Stimulated activated naive CD4-positive, alpha-beta T cell treated with Interleukin-2 at 50 U/mL for 16 hours (primary cell): ENCODE measurements around the gene FHIT.
"Not testable (repeated sequence)": the region's sequence is repeated elsewhere in the genome, so short reads cannot be mapped to it uniquely, and the experiment has no call there.

ENCODE experiments used
- DNase-seq: peaks from one replicate; lab custom pipeline; 2025; lab: John Stamatoyannopoulos, UW

The FHIT gene

DNA sequence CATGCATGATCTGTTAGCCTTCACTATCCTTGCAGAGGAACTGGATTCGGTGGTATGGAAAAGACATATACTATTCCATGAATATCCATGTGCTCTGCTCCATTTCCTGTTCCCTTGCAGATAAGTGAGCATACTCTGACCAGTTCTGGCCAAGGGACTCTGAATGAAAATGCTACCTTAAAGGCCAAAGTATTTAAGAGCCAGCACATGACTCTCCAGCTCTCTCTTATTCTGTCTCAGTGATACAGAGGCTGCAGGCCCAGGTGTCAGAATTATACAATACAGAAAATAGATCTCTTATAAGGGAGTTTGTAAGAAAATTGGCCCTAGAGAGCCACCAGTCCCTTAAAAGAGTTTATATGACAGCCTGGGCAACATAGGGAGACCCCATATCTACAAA, 1421.7 kb downstream of the FHIT start:
- DNase-seq = no peak

DNA sequence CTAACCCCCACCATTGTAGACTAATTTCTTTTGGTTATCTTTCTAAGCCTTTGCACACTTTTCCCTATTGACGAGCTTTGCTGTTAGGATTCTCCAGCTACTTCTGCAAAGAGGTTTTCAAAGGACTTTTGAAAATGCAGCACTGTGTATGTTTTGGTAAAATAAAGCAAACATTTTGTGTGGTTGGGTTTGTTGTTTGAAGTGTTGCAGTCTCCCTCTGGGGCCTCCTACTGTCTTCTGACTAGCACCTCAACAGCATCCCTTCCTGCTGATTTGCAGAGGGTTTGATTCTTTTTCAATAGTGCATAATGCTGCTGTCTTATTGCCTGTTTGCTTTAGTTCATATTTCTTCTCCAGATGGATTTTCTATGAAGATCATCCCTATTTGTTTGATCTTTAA, 1426.4 kb downstream of the FHIT start:
- DNase-seq = no peak

DNA sequence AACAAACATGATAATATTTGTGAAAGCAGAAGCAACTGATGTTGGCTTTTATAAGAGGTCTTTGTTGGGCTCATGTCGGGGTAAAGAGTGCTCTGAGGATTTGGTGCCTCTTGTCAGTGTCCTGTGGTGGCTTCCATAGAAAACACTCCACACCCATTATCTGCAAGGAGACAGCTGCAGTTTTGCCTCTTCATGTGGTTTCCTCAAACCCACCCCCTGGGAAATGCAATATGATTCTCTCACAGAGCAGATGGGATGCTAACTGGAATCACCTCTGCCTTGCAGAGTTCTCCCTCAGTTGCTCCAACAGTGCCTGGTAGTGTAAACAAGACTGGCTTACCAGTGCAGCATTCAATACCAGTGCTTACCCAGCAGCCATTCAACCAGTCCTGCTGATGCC, 1430.0 kb downstream of the FHIT start:
- DNase-seq = no peak

DNA sequence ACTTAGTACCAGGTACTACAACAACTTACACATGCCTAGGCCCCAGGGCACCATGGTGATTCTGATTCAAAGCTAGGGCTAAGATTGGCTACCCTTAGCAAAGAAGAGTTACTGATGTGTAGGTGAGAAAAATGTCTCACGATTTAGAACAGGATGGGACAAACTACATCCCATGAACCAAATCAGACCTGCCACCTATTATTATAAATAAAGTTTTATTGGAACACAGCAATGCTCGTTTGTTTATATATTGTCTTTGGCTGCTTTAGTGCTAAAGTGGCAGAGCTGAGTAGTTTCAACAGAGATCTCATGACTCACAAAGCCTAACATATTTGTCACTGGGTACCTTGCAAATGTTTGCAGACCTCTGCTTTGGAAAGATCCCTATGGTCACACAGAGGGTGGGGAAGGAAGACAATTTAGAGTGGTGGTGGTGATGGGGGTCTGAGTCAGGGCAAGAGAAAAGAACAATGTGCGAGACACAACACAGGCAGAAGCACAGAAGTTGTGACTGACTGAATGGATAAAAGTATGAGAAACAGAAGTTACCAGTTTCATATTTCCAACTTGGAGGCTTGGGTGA, 1430.8 kb downstream of the FHIT start:
- DNase-seq = no peak

DNA sequence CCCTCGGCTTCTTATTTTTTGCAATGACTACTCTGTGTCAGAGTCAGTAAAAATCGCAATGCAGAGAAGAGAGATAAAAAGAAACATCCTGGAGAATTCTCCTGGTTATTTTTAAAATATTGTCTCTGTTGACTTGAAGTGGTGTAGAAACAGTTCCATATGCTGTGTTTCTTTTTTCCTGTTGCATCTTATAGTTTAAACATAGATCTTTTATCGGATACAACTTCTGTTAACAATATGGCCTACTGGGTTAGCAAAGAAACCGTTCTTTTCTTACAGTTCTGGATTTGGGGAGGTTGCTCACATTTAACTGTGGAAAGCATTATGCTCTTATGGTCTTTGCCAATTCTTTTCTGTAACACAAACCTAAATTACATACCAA, 1432.3 kb downstream of the FHIT start:
- DNase-seq = no peak

DNA sequence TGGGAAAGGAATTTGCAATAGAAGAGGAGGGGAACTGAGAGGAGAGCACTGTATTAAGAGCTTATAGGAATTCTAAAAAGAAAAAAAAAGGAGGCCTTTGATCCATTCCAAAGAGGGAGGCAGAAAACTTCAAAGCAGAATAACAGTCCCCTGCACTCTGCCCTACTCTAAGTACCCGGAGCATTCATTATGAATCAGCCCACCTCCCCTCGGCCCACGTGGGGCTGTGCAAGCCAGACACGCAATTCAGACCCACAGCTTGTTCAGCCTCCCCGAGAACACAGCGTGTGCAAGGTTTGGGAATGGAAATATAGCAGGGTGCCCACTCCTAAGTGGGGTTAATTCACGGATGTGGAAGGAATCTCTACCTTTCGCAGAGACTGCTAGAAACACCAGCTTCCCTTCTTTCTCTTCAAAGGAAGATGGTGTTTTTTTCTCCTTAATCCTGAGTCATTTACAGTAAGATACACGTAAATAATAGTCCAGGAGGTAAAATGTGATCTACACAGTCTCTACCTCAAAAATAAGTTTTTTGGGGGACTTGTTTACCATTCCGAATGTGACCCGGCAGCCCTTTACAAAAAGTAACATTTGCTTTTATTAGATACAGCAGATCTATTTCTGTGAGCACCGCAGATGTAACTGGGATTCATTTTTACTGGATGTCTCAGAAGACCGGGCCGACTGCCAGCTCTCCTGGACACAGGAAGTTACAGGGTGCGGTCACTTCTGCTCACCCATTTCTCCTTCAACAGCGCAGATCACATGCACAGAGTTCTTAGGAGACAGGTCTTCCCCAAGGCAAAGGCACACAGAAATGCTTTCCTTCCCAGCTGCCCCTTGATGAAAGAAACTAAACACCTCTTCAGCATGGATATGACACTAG, 1433.0 kb downstream of the FHIT start:
- no peak for DNase-seq

DNA sequence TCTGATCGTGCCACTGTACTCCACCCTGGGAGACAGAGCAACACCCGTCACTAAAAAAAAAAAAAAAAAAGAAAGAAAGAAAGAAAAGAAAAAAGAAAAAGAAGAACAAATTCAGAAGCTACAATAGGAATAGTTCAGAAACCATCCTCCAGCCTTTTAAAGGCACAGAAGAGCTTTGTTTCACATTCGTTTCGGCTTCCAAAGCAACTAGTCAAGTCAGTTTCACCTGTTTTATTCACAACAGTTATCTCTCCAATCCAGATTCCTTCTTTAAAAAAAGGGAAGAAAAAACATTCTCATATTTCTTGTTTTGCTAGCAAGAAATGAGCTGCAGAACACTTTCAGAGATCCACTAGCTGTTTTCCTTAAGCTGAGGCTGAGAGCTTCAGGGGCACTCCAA, 1433.7 kb downstream of the FHIT start:
- no peak for DNase-seq

DNA sequence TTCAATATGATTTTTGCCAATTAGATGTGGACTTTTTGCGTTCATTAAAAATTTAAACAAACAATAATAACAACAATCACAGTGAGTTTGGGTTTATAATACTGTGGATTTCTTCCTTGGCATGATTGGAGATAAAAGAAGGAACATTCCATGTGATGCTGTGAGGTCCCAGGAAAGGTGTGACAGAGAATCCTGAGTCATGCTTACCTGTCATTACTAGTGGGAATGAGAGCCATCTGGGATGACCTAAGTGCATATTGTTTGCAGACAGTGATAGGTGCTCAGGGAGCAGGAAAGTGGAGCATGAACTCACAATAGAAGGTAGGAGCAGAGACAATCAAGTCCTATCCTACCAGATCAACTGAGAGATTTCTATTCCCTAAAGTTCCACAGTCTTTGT, 1434.9 kb downstream of the FHIT start:
- no peak for DNase-seq

DNA sequence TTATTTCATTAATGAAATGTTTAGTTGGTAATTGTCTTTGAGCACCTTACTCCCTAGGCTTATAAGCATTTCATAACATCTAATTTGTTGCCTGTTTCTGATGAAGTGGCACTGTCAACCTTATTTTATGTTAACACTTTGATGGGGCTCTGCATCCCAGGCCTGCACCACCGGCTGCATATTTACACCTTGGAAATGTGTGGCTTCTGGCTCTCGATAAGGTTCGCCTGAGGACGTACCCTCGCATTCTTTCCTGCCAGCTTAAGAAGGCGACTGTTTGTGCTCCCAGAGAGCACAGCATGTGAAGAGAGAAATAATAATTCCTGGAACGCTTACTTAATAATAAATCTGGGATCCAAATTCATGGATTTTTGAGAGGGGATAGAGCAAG, 1438.1 kb downstream of the FHIT start:
- no peak for DNase-seq

DNA sequence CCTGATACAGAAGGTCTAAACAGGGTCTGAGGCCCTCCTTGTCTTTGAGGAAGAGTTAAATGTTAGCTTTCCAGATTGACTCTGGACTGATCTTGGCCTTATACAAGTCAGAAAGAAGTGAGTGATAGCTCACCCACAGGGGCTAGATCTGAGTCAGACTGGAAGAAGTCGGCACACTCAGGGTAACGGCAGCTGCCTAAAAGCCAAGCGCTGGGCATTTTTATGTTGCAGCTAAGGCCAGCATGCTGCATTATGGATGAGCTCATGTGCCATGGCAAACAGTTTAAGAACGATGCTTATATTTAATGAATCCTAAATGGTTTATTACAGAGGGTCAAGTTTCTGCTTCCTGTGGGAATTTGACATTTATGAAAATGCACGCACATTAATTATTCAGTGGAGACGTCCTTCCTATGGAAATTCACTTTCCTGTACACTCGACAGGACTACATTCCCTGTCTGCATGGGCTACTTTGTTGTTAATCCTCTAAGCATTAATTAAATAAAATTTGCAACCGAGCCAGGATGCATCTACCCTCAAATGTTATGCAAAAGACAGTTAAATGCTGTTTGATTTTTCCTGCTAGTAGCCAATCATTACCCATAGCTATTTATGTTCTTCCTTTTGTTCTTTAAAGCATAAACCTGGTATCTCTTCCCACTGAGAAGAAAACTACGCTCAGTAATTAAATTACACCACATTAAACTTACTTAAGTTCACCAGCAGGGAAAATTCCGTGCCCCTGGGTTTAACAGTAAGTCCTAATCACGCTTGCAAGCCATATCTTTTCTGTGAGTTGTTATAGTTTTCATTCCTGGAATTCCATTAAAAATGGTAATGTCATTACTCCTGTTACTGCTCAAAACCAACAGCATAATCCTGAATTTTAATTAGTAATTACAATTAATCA, 1438.8 kb downstream of the FHIT start:
- DNase-seq = no peak

DNA sequence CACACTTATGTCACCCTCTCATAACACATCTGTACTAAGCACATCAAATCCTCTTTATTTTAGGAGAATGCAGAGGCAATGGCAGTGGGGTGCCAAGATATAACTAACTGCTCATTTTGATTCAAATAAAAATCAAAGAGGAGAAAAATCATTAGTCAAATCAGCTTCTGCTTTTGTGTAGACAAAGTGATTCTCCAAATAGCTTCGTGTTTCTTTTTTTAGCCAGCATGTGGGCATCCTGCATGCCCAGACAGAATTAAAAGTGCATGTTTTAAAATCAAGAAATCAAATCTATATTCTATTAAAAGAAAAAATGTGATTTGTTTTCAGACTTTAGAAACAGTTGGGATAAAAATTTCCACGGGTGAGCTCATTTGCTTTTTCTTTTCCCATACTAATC, 1440.1 kb downstream of the FHIT start:
- no peak for DNase-seq

DNA sequence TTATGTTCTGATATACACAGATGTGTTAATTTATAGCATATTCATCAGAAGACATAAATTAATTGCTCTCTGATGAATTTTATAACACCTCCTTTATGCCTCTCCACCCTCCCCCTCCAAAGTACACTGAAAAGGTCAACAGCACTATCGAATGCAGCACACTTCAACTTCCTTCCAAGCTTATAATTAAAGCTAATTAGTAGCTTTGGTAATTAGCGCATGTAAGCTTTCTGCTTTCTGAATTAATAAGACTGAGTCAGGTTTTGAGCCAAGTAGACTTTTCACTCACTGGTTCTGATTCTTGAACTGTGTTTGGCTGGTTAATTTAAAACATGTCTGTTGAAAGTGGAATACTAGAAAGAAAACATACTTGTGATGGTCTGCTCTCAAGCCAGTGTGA, 1440.6 kb downstream of the FHIT start:
- DNase-seq = no peak

DNA sequence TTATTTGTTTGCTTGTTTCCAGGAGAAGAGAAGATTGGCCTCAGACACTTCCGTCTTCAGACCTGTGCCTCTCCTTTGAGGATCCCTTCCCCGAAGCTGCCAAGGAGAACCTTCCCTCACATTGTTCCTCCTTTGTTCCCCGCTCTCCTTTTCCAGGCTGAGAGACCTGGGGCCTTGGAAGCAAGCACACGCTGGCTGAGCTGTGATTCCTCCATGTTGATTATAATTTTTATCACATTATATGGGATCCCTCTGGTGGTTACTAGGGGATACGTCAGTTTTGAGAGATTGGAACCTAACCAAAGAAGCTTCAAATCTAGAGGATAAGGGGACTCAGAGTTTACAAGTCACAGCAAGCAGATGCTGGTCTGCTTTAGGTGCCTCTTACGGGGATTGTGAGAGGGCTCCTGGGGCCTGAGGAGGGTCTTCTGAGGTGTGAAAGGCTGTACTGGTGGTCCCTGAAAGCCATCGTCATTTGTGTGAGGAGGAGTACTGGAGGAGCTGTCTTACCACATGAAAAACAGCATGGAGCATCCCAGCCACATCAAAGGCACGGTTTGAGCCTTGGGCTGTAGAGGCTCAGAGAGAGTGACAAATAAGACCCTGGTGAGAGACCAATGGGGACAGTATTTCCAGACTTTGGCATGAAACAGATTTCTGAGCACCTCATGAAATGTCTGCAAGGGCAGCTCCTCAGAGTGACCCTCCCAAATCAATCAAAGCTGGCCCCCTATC, 1441.4 kb downstream of the FHIT start:
- no peak for DNase-seq

DNA sequence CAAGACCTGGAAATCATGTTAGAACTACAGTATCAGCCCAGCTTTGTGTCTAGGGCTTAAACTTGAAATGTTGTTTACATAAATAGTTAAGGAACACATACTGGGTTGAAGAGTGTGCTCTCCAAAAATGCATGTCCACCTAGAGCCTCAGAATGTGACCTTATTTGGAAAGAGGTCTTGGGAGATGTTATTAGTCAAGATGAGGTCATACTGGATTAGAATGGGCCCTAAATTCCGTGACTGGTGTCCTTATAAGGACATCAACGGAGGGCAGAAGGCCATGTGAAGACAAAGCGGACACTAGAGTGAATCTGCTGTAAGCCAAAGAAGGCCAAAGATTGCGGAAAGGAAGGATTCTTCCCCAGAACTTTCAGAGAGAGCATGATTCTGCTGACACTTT, 1442.2 kb downstream of the FHIT start:
- no peak for DNase-seq

DNA sequence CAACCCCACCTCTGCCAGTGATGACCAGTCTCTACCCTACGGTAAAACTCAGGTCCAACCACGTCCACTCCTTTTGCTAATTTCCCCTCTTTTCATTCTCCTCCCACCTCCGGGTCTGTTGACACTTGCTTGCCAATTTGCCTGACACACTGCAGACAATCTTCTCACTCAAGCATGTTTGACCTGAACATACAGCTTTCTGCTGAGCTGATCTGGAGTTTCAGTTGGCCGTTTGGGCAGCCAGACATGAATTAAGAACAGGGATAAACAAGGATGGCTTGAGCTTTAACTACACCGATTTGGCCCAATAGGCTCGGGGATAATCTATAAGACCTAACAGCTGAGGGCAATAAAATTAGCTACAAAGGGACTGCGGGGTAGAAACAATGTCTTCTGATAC, 1442.8 kb downstream of the FHIT start:
- no peak for DNase-seq

DNA sequence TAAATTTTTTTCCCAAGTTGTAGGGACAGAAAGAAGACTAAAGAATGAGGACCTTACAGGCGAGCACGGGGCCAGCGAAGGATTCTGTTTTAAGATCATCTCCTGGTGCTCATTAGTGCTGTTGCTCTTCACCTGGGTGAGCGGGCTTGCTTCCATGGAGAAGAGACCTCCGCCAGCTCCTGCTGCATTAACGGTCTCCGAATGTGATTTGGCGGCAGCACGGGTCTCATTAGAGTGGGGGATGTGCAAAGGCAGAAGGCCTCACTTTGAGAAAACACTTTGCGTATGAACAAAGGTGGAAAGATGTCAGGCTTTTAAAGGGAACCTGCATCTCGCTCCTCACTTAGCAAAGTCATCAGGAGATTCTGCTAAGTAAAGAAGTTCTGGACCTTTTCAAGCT, 1448.0 kb downstream of the FHIT start:
- no peak for DNase-seq

DNA sequence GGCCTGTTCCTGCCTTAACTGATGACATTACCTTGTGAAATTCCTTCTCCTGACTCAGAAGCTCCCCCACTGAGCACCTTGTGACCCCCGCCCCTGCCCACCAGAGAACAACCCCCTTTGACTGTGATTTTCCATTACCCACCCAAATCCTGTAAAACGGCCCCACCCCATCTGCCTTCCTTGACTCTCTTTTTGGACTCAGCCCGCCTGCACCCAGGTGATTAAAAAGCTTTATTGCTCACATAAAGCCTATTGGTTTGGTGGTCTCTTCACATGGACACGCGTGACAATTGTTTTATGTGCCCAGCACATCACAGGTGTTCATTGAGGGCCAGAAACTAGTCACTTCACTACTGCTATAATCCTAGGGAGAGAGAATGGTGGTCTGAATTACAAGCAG, 1448.8 kb downstream of the FHIT start:
- not testable (repeated sequence) for DNase-seq

DNA sequence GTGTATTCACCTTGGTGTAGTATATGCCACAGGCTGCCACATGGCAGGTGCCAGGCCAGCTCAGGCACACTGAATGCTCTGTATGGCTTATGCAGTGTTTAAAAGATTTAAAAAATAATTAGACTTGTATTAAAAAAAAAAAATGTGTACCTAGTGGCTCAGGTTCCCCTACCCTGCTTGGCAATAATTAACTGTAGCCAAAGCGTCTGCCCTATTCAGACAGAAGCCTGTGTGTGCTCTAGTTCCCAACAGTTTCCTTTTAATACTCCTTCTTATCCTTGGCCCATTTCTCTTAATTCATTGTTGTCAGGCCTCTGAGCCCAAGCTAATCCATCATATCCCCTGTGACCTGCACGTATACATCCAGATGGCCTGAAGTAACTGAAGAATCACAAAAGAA, 1449.2 kb downstream of the FHIT start:
- no peak for DNase-seq

DNA sequence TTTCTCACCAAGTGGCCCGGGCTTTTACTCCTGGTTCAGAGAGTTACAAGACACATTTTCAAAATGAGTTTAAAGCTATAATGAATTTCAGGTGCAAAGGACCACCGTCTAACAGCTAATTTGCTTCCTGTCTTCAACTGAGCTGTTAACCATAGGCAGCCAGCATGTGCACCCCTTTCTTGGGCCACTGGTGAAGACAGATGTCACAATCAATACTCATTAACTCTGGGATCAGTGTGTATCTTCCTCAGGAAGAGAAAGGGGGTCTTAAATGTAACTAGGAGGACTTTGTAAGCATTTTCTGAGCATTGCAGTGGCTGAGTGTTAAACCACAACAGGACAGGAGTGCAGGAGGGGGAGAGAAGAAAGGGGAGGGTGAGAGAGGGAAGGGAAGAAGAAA, 1450.8 kb downstream of the FHIT start:
- DNase-seq = no peak

DNA sequence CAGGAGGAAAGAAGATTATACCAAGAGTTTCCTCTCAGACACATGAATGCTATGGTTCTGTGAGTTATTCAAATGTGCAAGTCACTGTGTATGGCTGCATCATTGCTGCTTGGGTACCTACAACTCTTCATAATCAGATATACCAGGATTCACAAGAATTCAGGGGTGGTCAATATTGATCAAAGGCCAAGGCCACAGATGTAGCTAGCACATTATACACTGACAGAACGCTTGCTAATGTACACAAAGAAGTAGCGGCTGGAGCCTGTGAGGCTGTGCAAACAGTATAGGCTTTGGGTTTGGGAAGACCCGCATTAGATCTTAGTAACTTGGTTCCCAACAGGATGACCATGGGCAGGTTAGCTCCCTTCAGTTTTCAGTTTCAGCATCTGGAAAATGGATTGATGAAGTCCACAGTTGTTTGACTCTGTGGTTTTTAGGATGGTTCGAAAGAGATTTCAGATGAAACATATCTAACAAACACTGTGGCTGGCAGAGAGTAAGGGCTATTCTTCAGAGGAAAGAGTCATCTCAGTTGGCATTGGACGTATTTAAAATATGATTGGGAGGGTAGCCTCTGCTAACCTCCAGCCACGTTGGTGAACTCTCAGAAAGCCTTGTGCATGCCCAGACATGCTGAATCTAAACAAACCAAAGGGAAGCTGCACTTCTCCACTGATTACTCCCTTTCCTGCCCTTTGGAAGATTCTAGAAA, 1452.7 kb downstream of the FHIT start:
- no peak for DNase-seq

DNA sequence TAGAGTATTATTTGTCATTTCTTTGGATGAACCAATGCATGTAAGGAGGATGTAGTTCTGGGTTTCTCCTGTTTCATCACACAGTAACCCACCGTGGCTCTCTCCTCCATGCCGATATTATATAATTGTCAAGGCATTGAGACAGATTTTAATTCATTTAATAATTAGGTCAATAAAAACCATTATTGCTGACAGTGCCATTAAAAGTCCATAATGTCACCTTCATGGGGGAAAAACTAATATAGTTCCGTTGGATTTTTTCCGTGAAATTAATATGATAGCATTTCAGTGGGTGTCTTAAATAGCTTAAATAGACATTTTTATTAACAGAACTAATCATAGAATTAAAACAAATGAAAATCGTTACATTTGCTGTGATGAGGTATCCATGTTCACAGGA, 1453.7 kb downstream of the FHIT start:
- DNase-seq = no peak

DNA sequence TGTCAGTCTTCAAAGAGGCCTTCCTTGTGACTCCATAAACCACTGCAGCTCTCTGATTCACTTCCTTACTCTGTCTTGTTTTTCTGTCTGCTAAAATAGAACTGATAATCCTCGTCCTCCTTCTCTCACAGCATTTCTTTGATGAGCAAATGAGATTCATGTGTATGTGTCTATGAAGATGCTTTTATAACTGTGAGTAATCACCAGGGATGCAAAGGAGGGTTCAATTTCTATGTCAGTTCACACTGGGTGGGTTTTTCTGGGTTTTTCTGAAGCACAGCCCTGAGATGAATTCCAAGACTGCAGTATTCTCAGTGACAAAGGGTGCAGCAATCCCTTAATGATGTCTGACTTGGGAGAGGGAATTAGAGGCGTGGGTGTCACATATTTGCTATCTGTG, 1454.8 kb downstream of the FHIT start:
- no peak for DNase-seq
